GM18505 (cell line): ENCODE data around the gene CYP2E1.
"Not testable (repeated sequence)": the region's sequence is repeated elsewhere in the genome, so short reads cannot be mapped to it uniquely, and the experiment has no call there.

ENCODE experiments used
- ATAC-seq: cut with Tn5 transposase; IDR thresholded peaks from one replicate; pipeline ENCODE4 v1.9.1; 2021; ENCODE audit not compliant: unreplicated experiment
- POLR2A ChIP-seq: IDR thresholded peaks from 4 replicates; pipeline ENCODE4 v1.6.1; 2011; ENCODE audit warnings: borderline replicate concordance; ENCODE audit not compliant: insufficient read depth, insufficient read length; ENCODE audit errors: extremely low read depth

Gene CYP2E1

GRCh38 chr10:133526957-133527588 lies at the start of gene CYP2E1:
Gene CYP2E1 (plus strand): TSS chr10:133527363. CDS start chr10:133527396, 33 bp downstream.
- no peak for TF ChIP-seq POLR2A
- ATAC-seq: no peak

- no peak for TF ChIP-seq POLR2A
- ATAC-seq: no peak
Observed at GRCh38 chr10:133481086-133481643, 46.0 kb upstream of the CYP2E1 start.

- no peak for TF ChIP-seq POLR2A
- ATAC-seq: no peak
Observed at GRCh38 chr10:133481657-133482056, 45.5 kb upstream of the CYP2E1 start.

- no peak for ATAC-seq
- TF ChIP-seq POLR2A: no peak
Observed at GRCh38 chr10:133484818-133485217, 42.3 kb upstream of the CYP2E1 start.

GRCh38 chr10:133487085-133487484 lies 40.1 kb upstream of the CYP2E1 start:
- ATAC-seq: no peak
- no peak for TF ChIP-seq POLR2A

GRCh38 chr10:133488354-133488753 lies 38.8 kb upstream of the CYP2E1 start:
- ATAC-seq: no peak
- no peak for TF ChIP-seq POLR2A

- no peak for TF ChIP-seq POLR2A
- peak; percentile 70 for ATAC-seq
Observed at GRCh38 chr10:133489816-133490588, 37.2 kb upstream of the CYP2E1 start.

GRCh38 chr10:133493562-133493961 lies 33.6 kb upstream of the CYP2E1 start:
- ATAC-seq: not testable (repeated sequence)

- ATAC-seq: not testable (repeated sequence)
Observed at GRCh38 chr10:133497363-133497762, 29.8 kb upstream of the CYP2E1 start.

GRCh38 chr10:133499176-133499575 lies 28.0 kb upstream of the CYP2E1 start:
- not testable (repeated sequence) for ATAC-seq

GRCh38 chr10:133500897-133501296 lies 26.3 kb upstream of the CYP2E1 start:
- not testable (repeated sequence) for ATAC-seq

GRCh38 chr10:133509700-133510099 lies 17.5 kb upstream of the CYP2E1 start:
- ATAC-seq: no peak
- TF ChIP-seq POLR2A: no peak

GRCh38 chr10:133511408-133511807 lies 15.8 kb upstream of the CYP2E1 start:
- no peak for ATAC-seq

GRCh38 chr10:133511907-133512528 lies 15.1 kb upstream of the CYP2E1 start:
- TF ChIP-seq POLR2A: no peak
- no peak for ATAC-seq

More at GRCh38 chr10:133511408-133511807, 15.8 kb upstream of the CYP2E1 start:
- TF ChIP-seq POLR2A: no peak
